SH-SY5Y (cell line): ENCODE measurements around the gene CCL26.

Source experiments
- GATA2 ChIP-seq: IDR thresholded peaks from 2 replicates; pipeline ENCODE4 v1.6.1; 2011; ENCODE audit warnings: mild to moderate bottlenecking, low read depth, low read length
- GATA3 ChIP-seq: IDR thresholded peaks from 2 replicates; pipeline ENCODE4 v1.6.1; 2011; ENCODE audit warnings: low read depth, mild to moderate bottlenecking, low read length, moderate library complexity

The CCL26 gene

GRCh38 chr7:75772081-75773077 lies at the start of gene CCL26:
Gene CCL26 (minus strand): TSS chr7:75772211. CDS start chr7:75772176, 35 bp downstream.
- TF ChIP-seq GATA2 (no peak), GATA3 (no peak)

- no peak for TF ChIP-seq GATA3
- no peak for TF ChIP-seq GATA2
Observed at GRCh38 chr7:75820688-75821087, 48.7 kb upstream of the CCL26 start.

- TF ChIP-seq GATA3 = no peak
- TF ChIP-seq GATA2 = no peak
Observed at GRCh38 chr7:75819711-75820110, 47.7 kb upstream of the CCL26 start.

- TF ChIP-seq GATA3 (no peak), GATA2 (no peak)
Observed at GRCh38 chr7:75818472-75818871, 46.5 kb upstream of the CCL26 start.

- TF ChIP-seq GATA2 (no peak), GATA3 (no peak)
Observed at GRCh38 chr7:75817116-75817515, 45.1 kb upstream of the CCL26 start.

GRCh38 chr7:75815418-75816064 lies 43.5 kb upstream of the CCL26 start:
- no peak for TF ChIP-seq GATA3
- TF ChIP-seq GATA2 = no peak

- TF ChIP-seq GATA3 (no peak), GATA2 (no peak)
Observed at GRCh38 chr7:75814407-75814947, 42.5 kb upstream of the CCL26 start.

GRCh38 chr7:75813781-75814236 lies 41.8 kb upstream of the CCL26 start, which contains the start of gene CCL24:
Gene CCL24 (minus strand): TSS chr7:75813806. CDS start chr7:75813715, 91 bp downstream.
- TF ChIP-seq GATA2 (no peak), GATA3 (no peak)

- TF ChIP-seq GATA2 (no peak), GATA3 (no peak)
Observed at GRCh38 chr7:75813084-75813483, 41.1 kb upstream of the CCL26 start.

GRCh38 chr7:75811894-75812678 lies 40.1 kb upstream of the CCL26 start:
- TF ChIP-seq GATA2 (no peak), GATA3 (no peak)

- no peak for TF ChIP-seq GATA2
Observed at GRCh38 chr7:75809396-75809795, 37.4 kb upstream of the CCL26 start.

GRCh38 chr7:75808106-75808505 lies 36.1 kb upstream of the CCL26 start:
- TF ChIP-seq GATA2 = no peak
- no peak for TF ChIP-seq GATA3

- TF ChIP-seq GATA2 (no peak), GATA3 (no peak)
Observed at GRCh38 chr7:75807452-75807851, 35.4 kb upstream of the CCL26 start.

- TF ChIP-seq GATA3 (no peak), GATA2 (no peak)
Observed at GRCh38 chr7:75806560-75807307, 34.7 kb upstream of the CCL26 start.
